A673 (cell line): Measurements from ENCODE around the gene DEPDC1.

ENCODE experiments used
- EZH2 ChIP-seq: fragments of 200-600 bp; sonication (generic); IDR thresholded peaks from 2 replicates; pipeline ENCODE4 v1.6.1; 2017; ENCODE audit warnings: borderline replicate concordance, low read depth, mild to moderate bottlenecking, mixed read lengths, antibody characterized with exemption, low read length; ENCODE audit not compliant: poor library complexity, severe bottlenecking
- TF ChIP-seq, protein P1 (sequence below): fragments of 300-800, 200-600 bp; sonication (generic); conservative IDR thresholded peaks from 2 replicates; pipeline ENCODE4 v1.5.1; 2017; ENCODE audit warnings: low read depth, mild to moderate bottlenecking, antibody characterized with exemption, low read length, moderate library complexity, mixed read lengths

DNA sequence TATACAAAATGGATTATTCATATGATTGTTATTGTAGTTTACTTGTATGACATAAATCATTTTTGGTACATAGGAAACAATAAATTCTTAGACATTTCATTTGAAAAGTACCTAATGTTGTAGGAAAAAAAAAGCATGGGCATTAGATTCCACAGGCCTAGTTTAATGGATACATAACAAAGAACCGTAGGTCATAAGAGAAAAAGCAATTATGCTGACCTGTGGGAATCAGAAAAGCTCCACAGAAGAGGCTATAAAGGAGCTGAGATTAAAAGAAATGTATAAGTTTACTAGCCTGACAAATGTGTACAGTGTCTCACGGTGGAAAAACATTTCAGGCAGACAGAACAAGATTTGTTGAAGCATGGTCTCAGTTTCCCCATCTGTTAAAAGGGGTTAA, 3.7 kb downstream of the DEPDC1 start:
- no peak for TF ChIP-seq EZH2
- TF ChIP-seq, protein P1, sequence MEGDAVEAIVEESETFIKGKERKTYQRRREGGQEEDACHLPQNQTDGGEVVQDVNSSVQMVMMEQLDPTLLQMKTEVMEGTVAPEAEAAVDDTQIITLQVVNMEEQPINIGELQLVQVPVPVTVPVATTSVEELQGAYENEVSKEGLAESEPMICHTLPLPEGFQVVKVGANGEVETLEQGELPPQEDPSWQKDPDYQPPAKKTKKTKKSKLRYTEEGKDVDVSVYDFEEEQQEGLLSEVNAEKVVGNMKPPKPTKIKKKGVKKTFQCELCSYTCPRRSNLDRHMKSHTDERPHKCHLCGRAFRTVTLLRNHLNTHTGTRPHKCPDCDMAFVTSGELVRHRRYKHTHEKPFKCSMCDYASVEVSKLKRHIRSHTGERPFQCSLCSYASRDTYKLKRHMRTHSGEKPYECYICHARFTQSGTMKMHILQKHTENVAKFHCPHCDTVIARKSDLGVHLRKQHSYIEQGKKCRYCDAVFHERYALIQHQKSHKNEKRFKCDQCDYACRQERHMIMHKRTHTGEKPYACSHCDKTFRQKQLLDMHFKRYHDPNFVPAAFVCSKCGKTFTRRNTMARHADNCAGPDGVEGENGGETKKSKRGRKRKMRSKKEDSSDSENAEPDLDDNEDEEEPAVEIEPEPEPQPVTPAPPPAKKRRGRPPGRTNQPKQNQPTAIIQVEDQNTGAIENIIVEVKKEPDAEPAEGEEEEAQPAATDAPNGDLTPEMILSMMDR: no peak
